Mesothelial cell of epicardium (in vitro differentiated cells): ENCODE measurements around the gene ATOSB. TPM values are rescaled to one million over a fixed set of nuclear protein-coding genes. Genes with fewer than 3 reads are reported as not detected.

Experiments used
- DNase-seq, 2 experiments: peaks; one replicate each; pipeline ENCODE4 v3.0.0; 2021; ENCODE audit warnings: low spot score in 2 of 2; ENCODE audit not compliant: unreplicated experiment in 2 of 2
- H3K27ac Mint-ChIP-seq: 2 replicates; pipeline ENCODE4 v1.8.0; 2021; ENCODE audit warnings: mixed read lengths
- H3K27me3 Mint-ChIP-seq: 2 replicates; pipeline ENCODE4 v1.8.0; 2021; ENCODE audit warnings: low read depth, mixed read lengths
- H3K36me3 Mint-ChIP-seq: 2 replicates; pipeline ENCODE4 v1.8.0; 2021; ENCODE audit warnings: mixed read lengths
- H3K4me1 Mint-ChIP-seq: 2 replicates; pipeline ENCODE4 v1.8.0; 2021; ENCODE audit warnings: mixed read lengths
- H3K4me3 Mint-ChIP-seq: 2 replicates; pipeline ENCODE4 v1.8.0; 2021; ENCODE audit warnings: mild to moderate bottlenecking, moderate library complexity, mixed read lengths
- H3K9me3 Mint-ChIP-seq: 2 replicates; pipeline ENCODE4 v1.8.0; 2021; ENCODE audit warnings: mixed read lengths
- total RNA-seq: library from RNA; stranded (reverse); gene quantifications from 3 replicates; pipeline ENCODE4 v1.2.1, GENCODE V29; 2021
- TF ChIP-seq, protein P1 (sequence below): fragments of 200-600 bp; sonication (generic); IDR thresholded peaks from one replicate; pipeline ENCODE4 v1.5.0; 2021; ENCODE audit warnings: antibody characterized with exemption; ENCODE audit not compliant: unreplicated experiment

The ATOSB gene
- total RNA-seq, 1 donor from 2014 or later = 21.7 TPM

DNA sequence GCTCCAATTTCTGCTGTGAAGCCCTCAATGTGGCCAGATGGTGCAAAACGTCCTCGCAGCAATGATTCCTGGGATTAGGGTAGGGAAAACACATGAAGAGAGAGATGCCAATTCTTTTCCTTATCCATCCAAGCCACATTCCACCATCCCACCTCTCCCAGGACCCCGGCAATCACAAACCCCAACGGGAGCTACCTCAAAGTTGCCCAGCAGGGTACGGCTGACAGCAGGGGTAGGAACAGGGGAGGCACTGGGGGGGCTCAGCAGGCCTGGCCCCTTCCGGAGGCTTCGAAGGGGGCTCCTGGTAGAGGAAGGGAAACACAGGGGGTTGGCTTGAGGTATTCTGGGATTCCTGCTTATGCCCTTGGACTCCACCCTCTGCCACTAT, 9.3 kb downstream of the ATOSB start:
- Mint-ChIP-seq H3K9me3 (no peaks in the 10 kb centered on the region), H3K27me3 (no peaks in the 10 kb centered on the region), H3K27ac (no peak overlapping the region), H3K36me3 (peaks cover 10% of the 10 kb centered on the region), H3K4me1 (peaks cover 35% of the 10 kb centered on the region), H3K4me3 (no peak overlapping the region)
- TF ChIP-seq, protein P1, sequence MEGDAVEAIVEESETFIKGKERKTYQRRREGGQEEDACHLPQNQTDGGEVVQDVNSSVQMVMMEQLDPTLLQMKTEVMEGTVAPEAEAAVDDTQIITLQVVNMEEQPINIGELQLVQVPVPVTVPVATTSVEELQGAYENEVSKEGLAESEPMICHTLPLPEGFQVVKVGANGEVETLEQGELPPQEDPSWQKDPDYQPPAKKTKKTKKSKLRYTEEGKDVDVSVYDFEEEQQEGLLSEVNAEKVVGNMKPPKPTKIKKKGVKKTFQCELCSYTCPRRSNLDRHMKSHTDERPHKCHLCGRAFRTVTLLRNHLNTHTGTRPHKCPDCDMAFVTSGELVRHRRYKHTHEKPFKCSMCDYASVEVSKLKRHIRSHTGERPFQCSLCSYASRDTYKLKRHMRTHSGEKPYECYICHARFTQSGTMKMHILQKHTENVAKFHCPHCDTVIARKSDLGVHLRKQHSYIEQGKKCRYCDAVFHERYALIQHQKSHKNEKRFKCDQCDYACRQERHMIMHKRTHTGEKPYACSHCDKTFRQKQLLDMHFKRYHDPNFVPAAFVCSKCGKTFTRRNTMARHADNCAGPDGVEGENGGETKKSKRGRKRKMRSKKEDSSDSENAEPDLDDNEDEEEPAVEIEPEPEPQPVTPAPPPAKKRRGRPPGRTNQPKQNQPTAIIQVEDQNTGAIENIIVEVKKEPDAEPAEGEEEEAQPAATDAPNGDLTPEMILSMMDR = no peak
- no peak for DNase-seq

DNA sequence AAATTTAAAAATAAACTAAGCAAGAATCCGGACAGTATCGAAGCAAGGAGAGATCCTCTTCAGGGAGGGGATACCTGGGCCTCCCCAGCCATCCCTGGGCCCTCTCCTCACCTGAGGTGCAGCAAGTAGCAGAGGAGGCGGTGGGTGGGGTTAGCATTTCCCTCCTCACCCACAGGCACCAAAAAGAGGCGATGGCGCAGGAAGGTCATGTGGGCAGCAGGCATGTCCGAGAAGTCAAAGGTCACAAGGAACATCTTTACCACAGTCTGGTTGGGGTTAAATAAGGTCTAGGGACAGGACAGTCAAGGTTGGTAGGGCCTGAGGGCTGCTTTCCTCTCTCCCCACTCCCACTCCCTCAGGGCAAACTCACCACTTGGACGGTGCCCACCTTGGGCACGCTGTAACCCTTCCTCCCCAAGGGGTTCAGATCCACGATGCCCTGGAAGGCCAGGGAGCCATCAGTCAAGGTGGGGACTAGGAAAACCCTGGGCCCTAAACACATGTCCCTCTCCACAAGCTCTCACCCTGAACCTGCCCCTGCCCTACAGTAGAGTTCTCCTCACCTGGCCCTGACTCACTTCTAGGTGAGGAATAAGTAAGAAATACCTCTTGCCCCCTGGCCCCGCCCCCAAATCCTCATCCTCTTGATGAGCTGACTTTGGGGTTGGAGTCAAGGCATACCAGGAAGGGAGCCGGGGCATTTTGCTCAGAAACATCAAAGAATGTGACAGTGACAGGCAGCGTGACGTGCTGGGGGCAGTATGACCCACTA, 9.9 kb downstream of the ATOSB start:
- Mint-ChIP-seq H3K4me1 (peaks cover 34% of the 10 kb centered on the region), H3K27me3 (no peaks in the 10 kb centered on the region), H3K4me3 (no peak overlapping the region), H3K36me3 (peaks cover 10% of the 10 kb centered on the region), H3K27ac (no peak overlapping the region), H3K9me3 (no peaks in the 10 kb centered on the region)
- DNase-seq = no peak
- TF ChIP-seq, protein P1 = no peak

DNA sequence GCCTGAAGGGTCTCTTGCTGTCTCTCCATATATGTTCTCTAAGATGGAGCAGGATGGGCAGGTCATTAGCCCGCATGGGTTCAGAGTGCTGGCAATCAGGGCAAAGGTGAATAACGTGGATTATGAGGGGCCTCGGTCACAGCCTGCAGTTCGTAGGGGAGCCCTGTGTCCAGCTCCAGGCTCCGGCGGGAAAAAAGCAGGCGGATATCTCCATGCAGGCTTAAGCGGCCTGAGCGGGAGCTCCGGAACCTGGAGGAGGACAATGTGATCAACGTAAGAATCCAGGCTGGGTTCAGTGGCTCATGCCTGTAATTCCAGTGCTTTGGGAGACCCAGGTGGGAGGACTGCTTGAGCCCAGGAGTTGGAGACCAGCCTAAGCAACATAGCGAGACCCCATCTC, 10.5 kb downstream of the ATOSB start:
- DNase-seq = no peak
- Mint-ChIP-seq H3K4me3 (no peak overlapping the region), H3K4me1 (peaks cover 28% of the 10 kb centered on the region), H3K27me3 (no peaks in the 10 kb centered on the region), H3K27ac (no peak overlapping the region), H3K9me3 (no peaks in the 10 kb centered on the region), H3K36me3 (peaks cover 15% of the 10 kb centered on the region)
- TF ChIP-seq, protein P1 = no peak

DNA sequence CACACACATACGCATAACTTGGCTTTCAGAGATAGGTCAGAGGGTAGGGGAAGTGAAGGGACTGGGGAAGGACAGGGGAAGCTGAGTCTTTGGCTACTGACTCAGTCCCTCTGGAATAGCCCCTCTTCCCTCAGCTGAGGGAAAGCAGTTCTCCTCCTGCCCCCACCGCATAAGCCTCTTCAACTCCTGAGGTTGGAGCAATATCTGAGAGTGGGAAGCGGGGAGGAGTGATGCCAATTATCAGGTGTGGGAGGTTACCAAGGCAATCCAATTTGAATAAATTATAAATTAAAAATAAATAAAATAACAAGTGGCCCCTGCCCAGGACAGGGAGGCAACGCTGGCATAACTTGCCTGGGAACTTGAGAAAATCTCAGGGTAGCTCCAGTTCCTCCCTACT, 11.1 kb downstream of the ATOSB start:
- no peak overlapping the region for H3K4me3 Mint-ChIP-seq
- H3K27ac Mint-ChIP-seq = no peak overlapping the region

DNA sequence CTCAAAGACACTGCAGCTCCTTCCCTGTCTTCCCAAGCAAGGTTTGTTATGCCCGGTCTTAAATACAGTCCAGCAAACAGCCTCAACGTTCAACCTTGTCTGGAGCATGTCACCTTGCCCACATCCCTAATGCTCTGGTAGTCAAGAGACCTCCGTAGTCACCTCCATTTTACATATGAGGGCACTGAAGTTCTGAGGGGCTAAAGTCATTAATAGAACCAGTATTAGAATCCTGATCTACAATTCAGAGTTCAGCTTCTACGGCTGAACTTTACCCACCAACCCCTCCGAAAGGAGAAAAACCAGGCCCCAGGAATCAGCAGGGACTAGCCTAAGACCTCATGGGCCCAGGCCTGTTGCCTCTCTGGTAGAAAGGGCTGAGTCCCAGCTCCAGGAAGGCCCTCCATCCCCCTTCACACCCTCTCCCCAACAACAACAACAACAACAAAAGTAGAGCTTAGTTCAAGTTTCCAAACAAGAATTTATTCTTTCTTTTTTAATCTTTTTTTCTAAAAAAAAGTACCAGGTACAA, 11.9 kb downstream of the ATOSB start:
- Mint-ChIP-seq H3K27me3 (no peaks in the 10 kb centered on the region), H3K9me3 (no peaks in the 10 kb centered on the region), H3K27ac (peak overlapping the region; percentile 98), H3K36me3 (peaks cover 18% of the 10 kb centered on the region), H3K4me3 (peak overlapping the region; percentile 98), H3K4me1 (peaks cover 23% of the 10 kb centered on the region)
- no peak for DNase-seq
- TF ChIP-seq, protein P1 = no peak

More for the DNA sequence above, 11.1 kb downstream of the ATOSB start:
- peaks cover 25% of the 10 kb centered on the region for H3K4me1 Mint-ChIP-seq
- H3K9me3 Mint-ChIP-seq = no peaks in the 10 kb centered on the region
- TF ChIP-seq, protein P1 = no peak
- no peaks in the 10 kb centered on the region for H3K27me3 Mint-ChIP-seq
- H3K36me3 Mint-ChIP-seq = peaks cover 15% of the 10 kb centered on the region
- DNase-seq = no peak
